Keratinocyte (primary cell): ENCODE measurements around the gene EIF6.

Source experiments
- EZH2 ChIP-seq: IDR thresholded peaks from one replicate; pipeline ENCODE4 v1.6.1; 2012; ENCODE audit warnings: inconsistent platforms, mild to moderate bottlenecking, low read length, moderate library complexity
- TF ChIP-seq, protein P1 (sequence below), 3 experiments: IDR thresholded peaks in 1 of 3; conservative IDR thresholded peaks in 1 of 3; optimal IDR thresholded peaks in 1 of 3; 2 replicates in 2 of 3; 3 replicates in 1 of 3; pipeline versions ENCODE3 to v1.5.1; 2011; ENCODE audit warnings: low read length in 3 of 3, mild to moderate bottlenecking in 3 of 3, moderate library complexity in 2 of 3, control low read depth in 1 of 3, inconsistent platforms in 1 of 3; ENCODE audit not compliant: insufficient read depth in 2 of 3; ENCODE audit errors: extremely low read depth in 1 of 3

DNA sequence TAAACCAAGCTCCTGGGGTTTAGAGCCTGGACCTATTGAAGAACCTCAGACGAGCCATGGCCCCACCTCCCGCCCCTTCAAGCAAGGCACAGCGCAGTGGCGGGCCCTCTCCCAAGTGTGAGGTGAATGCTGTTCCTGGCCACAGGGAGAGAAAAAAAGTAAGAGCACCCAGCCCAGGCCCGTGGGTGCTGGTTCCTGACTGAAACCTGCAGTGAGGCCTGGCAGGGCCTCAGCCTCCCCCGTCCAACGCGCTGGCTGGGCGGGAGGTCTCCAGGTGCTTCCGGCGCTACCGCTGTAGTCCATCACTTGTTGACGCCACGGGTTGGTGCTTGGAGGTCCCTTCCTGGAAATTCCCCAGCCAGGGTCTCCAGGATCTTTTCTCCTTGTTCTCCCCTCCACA lies 13.2 kb upstream of the EIF6 start:
- TF ChIP-seq, protein P1, sequence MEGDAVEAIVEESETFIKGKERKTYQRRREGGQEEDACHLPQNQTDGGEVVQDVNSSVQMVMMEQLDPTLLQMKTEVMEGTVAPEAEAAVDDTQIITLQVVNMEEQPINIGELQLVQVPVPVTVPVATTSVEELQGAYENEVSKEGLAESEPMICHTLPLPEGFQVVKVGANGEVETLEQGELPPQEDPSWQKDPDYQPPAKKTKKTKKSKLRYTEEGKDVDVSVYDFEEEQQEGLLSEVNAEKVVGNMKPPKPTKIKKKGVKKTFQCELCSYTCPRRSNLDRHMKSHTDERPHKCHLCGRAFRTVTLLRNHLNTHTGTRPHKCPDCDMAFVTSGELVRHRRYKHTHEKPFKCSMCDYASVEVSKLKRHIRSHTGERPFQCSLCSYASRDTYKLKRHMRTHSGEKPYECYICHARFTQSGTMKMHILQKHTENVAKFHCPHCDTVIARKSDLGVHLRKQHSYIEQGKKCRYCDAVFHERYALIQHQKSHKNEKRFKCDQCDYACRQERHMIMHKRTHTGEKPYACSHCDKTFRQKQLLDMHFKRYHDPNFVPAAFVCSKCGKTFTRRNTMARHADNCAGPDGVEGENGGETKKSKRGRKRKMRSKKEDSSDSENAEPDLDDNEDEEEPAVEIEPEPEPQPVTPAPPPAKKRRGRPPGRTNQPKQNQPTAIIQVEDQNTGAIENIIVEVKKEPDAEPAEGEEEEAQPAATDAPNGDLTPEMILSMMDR (optimal IDR thresholded peaks at IDR 0.05 in 1 of 3, IDR thresholded peaks at IDR 0.05 in 1 of 3, conservative IDR thresholded peaks at IDR 0.05 in 1 of 3; ENCODE audit: extremely low read depth in 1 of 3, insufficient read depth in 2 of 3, low read length in 3 of 3): no peak
- no peak for TF ChIP-seq EZH2
